Suppressor macrophage treated with lipopolysaccharide for 1 hour (primary cell): ENCODE results near the gene DAND5.
"Not testable (repeated sequence)": the region's sequence is repeated elsewhere in the genome, so short reads cannot be mapped to it uniquely, and the experiment has no call there.

ENCODE experiments used
- DNase-seq, 3 donors: peaks; one replicate each; pipeline ENCODE4 v3.0.0-alpha.2; 2020 to 2022

DAND5 gene

GRCh38 chr19:12967907-12968306 lies 1.5 kb upstream of the DAND5 start:
- peak in 1 of 3 donors; percentile 18 for DNase-seq

DNA sequence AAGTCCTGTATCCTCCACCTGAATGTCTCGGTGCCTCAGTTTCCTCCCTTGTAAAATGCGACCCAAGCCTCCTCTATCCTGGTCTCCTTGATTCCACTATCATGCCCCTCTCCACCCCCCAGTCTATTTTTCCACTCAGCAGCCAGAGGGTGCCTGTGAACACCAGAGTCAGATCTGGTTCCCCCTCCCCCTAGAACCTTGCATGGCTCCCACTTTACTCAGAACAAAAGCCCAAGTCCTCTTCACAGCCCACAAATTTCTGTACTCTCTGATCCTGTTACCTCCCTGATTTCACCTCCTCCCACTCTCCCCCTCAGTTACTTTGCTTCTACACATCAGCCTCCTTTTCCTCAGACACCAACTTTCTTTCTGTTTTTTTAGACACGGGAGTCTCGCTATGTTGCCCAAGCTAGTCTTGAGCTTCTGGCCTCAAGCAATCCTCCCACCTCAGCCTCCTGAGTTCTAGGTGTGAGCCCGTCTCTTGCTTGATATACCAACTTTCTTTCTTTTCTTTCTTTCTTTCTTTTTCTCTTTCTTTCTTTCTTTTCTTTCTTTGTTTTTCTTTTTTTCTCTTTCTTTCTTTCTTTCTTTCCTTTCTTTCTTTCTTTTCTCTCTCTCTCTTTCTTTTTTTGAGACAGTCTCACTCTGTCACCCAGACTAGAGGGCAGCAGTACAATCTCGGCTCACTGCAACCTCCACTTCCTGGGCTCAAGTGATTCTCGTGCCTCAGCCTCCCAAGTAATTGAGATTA lies 869 bp downstream of the DAND5 start:
- no peak for DNase-seq

- DNase-seq: no peak
Observed at GRCh38 chr19:12973236-12973635, 3.9 kb downstream of the DAND5 start.

DNA sequence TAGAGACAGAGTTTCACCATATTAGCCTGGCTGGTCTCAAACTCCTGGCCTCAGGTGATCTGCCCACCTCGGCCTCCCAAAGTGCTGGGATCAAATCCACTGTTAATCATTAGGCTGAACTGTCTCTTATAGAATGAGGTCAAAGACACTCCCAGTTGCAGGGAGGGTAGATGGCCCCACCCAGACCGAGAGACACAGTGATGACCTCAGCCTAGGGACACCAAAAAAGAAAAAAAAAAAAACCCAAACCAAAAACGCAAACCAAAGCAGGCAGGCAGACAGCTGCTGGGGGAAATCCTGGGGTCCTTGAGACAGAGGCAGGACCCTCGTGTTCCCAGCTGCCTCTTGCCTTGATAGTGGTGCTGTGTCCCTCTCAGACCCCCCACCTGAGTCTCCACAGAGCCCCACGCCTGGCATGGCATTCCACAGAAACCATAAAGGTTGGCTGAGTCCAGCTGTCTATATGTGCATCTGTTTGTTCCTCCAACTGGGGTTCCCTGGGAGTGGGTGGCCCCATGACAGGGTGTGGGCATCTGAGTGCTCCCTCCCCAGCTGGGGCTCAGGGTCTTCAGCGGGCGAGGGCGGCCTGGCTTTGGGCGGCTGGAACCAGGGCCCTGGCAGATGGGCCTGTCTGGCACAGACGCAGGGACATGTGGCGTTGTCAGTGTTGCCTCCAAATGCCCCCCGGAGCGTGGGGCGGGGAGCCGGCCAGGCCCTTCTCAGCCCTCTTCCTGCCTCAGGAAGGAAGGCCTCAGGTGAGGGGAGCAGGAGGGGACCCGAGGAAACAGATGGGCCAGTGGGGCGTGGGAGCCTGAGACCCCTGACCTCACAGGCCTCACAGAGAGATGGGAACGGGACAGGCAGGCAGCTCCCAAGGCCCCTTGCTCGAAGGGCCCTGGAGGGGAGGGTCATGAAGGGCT lies 5.2 kb downstream of the DAND5 start:
- peak in 1 of 3 donors; percentile 28 for DNase-seq

DNA sequence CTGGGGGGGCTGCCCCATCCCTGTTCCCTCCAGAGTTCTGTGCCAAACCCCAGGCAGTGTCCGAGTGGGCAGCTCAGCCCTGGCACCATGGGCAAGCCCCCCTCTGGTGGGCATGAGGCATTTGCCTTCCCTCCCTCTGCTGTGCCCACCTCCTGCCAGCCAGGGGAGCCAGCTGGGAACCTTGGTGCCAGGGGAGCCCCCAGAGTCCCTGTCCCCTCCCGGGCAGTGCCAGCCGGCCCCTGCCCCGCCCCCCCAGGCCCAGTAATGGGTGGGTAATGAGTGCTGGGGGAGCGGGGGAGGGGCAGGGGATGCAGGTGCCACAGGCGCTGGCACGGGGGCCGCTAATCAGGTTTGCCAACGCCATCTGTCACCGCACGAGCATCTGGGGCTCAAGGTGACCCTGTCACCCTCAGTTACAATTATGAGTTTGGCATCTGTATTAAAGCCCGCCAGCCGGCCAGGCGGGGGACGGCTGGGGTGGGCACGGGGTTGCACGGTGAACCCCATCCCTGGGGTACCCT lies 5.9 kb downstream of the DAND5 start:
- DNase-seq: no peak

GRCh38 chr19:12976109-12976508 lies 6.7 kb downstream of the DAND5 start:
- DNase-seq: not testable (repeated sequence)

GRCh38 chr19:12979974-12980373 lies 10.6 kb downstream of the DAND5 start:
- DNase-seq: no peak

DNA sequence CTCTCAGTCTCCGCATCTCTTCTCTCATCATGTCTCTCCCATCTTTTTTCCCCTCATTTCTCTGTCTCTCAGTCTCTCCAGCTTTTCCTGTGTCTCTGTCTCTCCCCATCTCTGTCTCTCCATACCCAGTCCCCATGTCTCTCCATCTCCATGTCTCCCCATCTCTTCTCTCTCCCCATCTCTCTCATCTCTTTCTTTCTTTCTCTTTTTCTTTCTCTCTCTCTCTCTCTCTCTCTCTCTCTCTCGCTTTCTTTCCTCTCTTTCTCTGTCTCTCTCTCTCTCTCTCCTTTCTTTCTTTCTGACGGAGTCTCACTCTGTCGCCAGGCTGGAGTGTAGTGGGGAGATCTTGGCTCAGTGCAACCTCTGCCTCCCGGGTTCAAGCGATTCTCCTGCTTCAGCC lies 13.3 kb downstream of the DAND5 start:
- DNase-seq: no peak

GRCh38 chr19:12983091-12983490 lies 13.7 kb downstream of the DAND5 start:
- no peak for DNase-seq

DNA sequence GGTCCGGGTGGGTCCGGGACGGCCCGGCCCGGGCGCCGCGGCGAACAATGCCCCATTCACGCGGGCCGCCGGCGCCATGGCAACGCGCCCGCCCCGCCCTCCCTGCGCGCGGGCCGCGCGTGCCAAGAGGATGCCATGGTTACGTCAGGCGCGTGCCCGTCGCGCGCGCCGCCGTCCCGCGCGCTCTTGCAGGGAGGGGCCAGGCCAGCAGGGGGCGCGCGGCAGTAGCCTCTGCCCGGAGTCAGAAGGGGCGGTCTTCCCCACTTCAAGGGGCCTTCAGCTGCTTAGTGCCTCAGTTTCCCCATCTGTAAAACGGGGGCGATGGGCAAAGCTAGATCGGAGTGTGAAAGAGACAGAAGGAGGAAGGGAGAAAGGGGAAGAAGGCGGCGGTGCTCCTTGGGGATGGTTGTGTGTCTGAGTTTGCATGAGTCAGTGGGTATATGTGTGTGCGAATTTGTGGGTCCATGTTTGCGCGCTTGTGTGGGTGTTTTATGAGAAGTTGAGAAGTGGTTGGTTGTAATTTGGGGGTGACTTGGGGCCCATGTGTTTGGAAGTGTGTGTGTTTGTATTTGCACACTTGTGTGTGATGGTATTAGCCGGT lies 14.3 kb downstream of the DAND5 start:
- DNase-seq: peak; percentile 75 to 92 (median 82)

DNA sequence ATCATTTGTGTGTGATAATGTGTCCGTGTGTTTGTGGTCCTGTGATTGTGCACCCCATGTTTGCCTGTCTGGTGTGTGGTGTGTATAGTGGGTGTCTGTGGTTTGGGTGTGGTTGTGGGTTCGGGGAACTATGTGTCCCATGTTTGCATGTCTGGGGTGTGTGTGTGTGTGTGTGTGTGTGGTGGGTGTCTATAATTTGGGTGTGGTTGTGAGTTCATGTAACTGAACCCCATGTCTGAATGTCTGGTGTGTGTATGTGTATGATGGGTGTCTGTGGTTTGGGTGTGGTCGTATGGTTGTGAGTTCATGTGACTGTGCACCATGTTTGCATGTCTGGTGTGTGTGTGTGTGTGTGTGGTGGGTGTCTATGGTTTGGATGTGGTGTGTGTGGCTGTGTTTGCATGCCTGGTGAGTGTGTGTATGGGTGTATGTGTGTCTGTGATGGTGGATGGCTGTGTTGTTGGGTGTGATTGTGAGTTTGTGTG lies 14.8 kb downstream of the DAND5 start:
- peak in 1 of 3 donors; percentile 4 for DNase-seq

DNA sequence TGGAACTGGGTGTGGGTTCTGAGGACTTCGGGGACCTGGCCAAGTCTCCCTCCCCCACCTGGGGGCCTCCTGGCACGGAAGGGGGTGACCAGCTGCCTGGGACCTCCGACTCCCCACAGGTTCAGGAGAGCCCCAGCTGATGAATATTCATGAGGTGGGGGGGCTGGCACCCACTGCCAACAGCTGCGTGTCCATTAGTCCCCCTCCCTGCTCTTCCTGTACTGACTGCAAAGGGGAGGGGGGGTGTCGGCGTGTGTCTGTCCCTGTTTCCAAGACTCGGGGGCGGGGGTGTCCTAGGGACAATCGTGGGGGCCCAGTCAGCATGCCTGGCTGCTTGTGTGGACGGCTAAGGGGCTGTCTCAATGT lies 15.3 kb downstream of the DAND5 start:
- peak in 1 of 3 donors; percentile 15 for DNase-seq

DNA sequence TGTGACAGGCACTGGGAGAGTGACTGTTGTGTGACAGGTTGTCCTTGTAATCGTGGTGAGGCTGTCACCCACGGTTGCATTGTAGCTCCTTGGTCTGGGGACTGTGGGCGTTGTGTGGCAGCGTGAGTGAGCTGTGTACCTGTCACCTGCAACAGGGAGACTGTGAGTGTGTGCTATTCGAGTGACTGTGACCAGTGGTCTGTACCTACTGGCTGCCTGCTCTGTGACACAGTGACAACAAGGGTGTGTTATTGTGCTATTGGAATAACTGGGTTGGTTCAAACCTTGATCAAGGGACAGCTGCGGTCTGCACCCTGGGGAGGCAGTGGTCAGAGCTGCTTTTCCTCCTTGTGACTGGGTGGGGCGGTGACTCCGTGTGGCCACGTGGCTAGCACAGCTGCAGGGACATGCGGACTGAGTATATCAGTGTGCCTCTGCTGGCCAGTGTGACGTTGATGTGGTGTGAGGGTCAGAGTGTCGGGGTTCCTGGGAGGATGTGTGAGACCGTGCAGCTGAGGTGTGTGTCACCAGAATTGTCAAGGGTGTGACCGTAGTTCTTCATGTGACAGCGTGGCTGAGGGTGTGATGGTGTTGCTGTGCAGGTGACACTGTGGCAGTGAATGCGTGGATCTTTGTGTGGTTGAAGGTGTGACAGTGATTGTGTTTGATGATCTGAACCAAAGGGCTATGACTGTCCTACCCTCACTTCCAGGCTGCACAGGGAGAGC lies 15.8 kb downstream of the DAND5 start:
- peak; percentile 21 to 47 (median 25) for DNase-seq

DNA sequence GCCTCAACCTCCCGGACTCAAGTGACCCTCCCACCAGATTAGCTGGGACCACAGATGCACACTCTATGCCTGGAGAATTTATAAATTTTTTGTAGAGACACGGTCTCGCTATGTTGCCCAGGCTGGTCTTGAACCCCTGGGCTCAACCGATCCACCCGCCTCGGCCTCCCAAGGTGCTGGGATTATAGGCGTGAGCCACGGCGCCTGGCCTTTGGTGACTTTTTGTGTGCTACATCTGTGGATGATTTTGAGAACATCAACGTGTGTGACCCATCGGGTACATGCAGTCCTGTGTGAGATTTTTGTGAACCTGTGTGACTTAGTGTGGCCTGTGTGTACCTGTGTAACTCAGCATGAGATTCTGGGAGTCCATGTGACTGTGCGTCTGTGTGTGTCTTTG lies 17.4 kb downstream of the DAND5 start:
- DNase-seq: peak in 1 of 3 donors; percentile 17

DNA sequence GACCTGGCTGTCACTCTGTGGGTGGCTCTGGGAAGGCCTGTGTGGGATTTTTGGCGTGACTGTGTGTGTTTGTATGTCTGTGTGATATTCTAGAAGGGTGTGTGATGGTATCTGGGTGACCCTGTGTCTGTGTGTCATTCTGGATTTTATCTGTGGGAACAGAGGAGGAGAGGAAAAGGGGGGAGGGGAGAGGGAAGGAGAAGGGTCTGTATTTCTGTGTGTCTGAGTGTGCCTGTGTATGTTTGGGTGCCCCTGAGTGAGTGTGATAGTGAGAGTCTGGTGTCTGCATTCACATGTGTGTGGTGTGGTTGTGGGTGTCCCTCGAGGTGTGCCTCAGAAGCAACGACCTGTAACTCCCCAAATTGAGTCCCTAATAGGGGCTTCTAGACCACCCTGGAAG lies 17.8 kb downstream of the DAND5 start:
- DNase-seq: no peak

DNA sequence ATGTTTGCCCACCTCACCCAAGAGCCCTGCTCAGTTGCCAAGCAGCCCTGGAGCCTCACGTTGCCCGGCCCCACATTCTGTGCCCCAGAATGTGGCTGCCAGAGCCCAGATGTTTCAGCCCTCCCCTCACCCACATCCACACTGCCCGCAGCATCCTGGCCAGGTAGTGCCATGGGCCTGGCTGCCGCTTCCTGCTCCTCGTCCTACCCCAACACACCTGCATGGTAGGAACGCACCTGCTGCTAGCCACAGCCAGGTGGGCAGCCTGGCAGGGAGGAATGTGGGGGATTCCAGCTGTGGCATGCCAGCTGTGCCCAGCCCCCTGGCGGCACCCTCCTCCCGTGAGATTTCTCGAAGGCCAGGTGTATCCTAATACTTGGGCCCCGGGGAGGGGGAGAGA lies 18.4 kb downstream of the DAND5 start:
- no peak for DNase-seq

DNA sequence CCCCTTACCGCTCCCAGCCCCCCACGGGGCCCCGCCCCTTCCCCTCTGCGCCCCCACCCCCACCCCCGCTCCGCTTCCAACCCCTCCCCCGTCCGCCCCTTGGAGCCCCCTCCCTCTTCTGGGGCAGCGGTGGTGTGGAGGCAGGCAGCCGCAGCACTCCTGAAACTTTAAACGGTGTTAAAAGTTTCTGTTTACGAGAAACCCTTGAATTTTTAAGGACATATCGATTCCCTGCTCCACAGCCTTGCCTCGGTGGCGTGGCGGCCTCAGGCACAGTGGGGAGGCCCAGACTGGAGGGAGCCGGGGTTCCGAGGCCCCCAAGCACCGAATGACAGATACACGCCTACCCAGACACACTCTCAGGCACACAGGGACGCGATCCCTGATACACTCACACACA lies 21.1 kb downstream of the DAND5 start:
- DNase-seq: no peak

DNA sequence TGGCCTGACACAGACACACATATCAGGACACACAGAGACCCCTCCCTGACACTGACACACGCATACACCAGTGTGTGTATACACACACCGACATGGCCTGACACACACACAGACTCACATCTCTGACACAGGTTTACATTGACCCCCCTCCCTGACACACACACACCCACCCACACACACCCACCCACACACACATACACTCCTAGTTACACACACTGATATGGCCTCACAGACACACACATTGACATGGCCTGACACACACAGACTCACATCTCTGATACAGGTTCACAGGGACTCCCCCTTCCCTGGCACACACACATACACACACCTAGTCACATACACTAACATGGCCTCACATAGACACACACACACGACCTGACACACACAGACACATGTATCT lies 21.5 kb downstream of the DAND5 start:
- no peak for DNase-seq

DNA sequence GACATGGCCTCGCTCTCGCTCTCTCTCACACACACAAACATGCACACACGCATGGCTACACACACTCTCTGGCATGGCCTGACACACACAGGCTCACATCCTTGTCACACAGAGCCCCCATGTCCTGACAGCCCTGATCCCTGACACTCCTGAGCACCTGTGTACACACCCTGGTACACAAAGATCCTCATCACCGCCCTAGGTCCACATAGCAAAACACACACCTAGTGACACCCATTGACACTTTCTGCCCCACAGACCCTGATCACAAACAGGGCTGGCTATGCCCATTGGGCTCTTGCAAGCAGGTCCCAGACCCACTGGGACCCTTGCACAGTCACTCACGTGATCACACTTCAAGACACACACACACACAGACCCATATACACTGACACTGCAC lies 21.9 kb downstream of the DAND5 start:
- no peak for DNase-seq

DNA sequence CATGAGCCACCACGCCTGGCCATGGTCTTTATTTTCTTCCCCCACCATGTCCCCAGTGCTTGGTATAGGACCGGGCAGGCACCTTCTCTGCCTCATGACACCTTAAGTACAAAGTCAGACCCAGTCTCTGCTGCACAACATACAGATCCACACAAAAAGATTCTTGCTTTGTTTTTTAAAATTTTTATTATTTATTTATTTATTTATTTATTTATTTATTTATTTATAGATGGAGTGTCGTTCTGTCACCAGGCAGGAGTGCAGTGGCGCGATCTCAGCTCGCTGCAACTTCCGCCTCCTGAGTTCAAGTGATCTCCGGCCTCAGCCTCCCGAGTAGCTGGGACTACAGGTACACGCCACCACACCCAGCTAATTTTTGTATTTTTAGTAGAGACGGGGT lies 23.4 kb downstream of the DAND5 start:
- no peak for DNase-seq

- DNase-seq: no peak
Observed at GRCh38 chr19:12993562-12993961, 24.2 kb downstream of the DAND5 start.
